CD8-positive, alpha-beta memory T cell (primary cell): Measurements from ENCODE around the gene BCAT1. TPM values are rescaled to one million over a fixed set of nuclear protein-coding genes. Genes with fewer than 3 reads are reported as not detected.

ENCODE experiments used
- CTCF ChIA-PET: fragments of 350-600 bp; sonication (Branson Sonifier 250); formaldehyde crosslinking; loops from one replicate; lab custom pipeline; 2021; ENCODE audit warnings: antibody characterized with exemption; lab: Charles Lee
- POLR2A ChIA-PET: fragments of 350-600 bp; sonication (Branson Sonifier 250); formaldehyde crosslinking; loops from one replicate; lab custom pipeline; 2021; ENCODE audit warnings: antibody characterized with exemption; lab: Charles Lee
- DNase-seq, 5 donors: peaks; one replicate each; pipeline versions ENCODE4 v3.0.0 to v3.0.0-alpha.2; 2020 to 2022; ENCODE audit warnings: mixed read lengths in 1 of 5
- H3K27ac ChIP-seq: one replicate; pipeline ENCODE4 v1.7.0; 2013; ENCODE audit warnings: low read depth, mild to moderate bottlenecking, low read length, moderate library complexity
- H3K27me3 ChIP-seq: 2 replicates; pipeline ENCODE4 v1.7.0; 2013; ENCODE audit warnings: low read length, mild to moderate bottlenecking; ENCODE audit not compliant: insufficient read depth, poor library complexity, severe bottlenecking
- H3K36me3 ChIP-seq: 2 replicates; pipeline ENCODE4 v1.7.0; 2013; ENCODE audit warnings: mild to moderate bottlenecking, low read length, moderate library complexity; ENCODE audit not compliant: insufficient read depth
- H3K4me1 ChIP-seq: 2 replicates; pipeline ENCODE4 v1.7.0; 2013; ENCODE audit warnings: mild to moderate bottlenecking, low read length, moderate library complexity; ENCODE audit not compliant: insufficient read depth
- H3K4me3 ChIP-seq: 2 replicates; pipeline ENCODE4 v1.7.0; 2013; ENCODE audit warnings: mild to moderate bottlenecking, low read length
- H3K9me3 ChIP-seq: 2 replicates; pipeline ENCODE4 v1.7.0; 2013; ENCODE audit warnings: mild to moderate bottlenecking, low read length
- H3K27ac Mint-ChIP-seq, 8 donors: one replicate each; pipeline ENCODE4 v1.8.0; 2020 to 2021; ENCODE audit warnings: mixed read lengths in 8 of 8, mild to moderate bottlenecking in 6 of 8, inconsistent platforms in 3 of 8, moderate library complexity in 3 of 8
- H3K27me3 Mint-ChIP-seq, 2 donors: one replicate each; pipeline ENCODE4 v1.8.0; 2020 to 2021; ENCODE audit warnings: mixed read lengths in 2 of 2, mild to moderate bottlenecking in 1 of 2, moderate library complexity in 1 of 2
- H3K36me3 Mint-ChIP-seq, 3 donors: one replicate each; pipeline ENCODE4 v1.8.0; 2020 to 2021; ENCODE audit warnings: mixed read lengths in 3 of 3, inconsistent platforms in 1 of 3, mild to moderate bottlenecking in 1 of 3
- H3K4me1 Mint-ChIP-seq, 3 donors: one replicate each; pipeline ENCODE4 v1.8.0; 2020 to 2021; ENCODE audit warnings: mixed read lengths in 3 of 3, inconsistent platforms in 1 of 3, mild to moderate bottlenecking in 1 of 3
- H3K4me3 Mint-ChIP-seq, 7 donors: one replicate each; pipeline ENCODE4 v1.8.0; 2020 to 2021; ENCODE audit warnings: mixed read lengths in 7 of 7, mild to moderate bottlenecking in 6 of 7, moderate library complexity in 4 of 7, inconsistent platforms in 2 of 7
- H3K9me3 Mint-ChIP-seq, 5 donors: one replicate each; pipeline ENCODE4 v1.8.0; 2020 to 2022; ENCODE audit warnings: mixed read lengths in 5 of 5, mild to moderate bottlenecking in 3 of 5, moderate library complexity in 2 of 5, inconsistent platforms in 1 of 5
- polyA plus RNA-seq: library from polyadenylated mRNA; unstranded; fragments of 300-500 nt; fragmentation: Illumina TruSeq; gene quantifications from one replicate; pipeline ENCODE4 v1.2.3, GENCODE V29; 2021
- total RNA-seq, 2 experiments: library from RNA; stranded (reverse); gene quantifications; one replicate each; pipeline ENCODE4 v1.2.3, GENCODE V29; 2021

BCAT1 gene
- total and polyA plus RNA-seq, 3 experiments from 2014 or later, result 0.58 to 26.5 (median 24.2) TPM

DNA sequence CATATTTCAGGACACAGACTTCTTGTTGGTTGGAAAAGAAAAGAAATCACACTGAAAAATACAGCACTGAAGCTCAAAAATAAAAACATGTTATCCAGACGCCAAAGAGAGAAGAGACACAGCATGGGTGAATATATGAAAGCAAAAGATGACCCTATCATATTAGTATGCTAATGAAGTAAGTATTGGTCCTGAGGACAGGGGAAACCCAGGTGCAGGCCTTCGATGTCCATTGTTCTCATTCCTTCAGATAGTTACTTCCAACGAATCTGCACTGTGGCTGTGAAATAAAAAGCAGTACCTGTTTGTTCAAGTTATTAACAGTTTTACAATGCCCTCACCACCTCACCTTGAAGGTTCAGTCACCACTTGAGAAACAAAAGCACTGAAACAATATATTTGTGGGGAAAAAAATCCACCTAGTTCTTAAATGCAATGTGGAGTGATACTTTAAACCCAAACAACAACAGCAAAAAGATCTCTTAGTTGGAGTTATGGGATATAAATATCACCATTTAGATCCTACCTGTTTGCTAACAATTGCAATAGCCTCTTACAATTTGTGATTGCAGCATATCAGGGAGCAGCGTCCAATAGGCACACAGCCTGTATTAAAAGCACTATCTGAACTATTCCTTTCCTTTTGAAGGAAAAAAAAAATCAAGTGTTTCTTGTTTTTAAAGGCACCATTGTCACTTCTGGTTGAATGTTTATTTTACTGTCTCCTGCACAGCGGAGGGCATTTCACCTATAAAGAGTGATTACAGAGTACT, 188.1 kb downstream of the BCAT1 start:
- Histone ChIP-seq H3K36me3 (no peaks in the 10 kb centered on the region), H3K27me3 (no peaks in the 10 kb centered on the region), H3K4me3 (no peak overlapping the region), H3K4me1 (no peaks in the 10 kb centered on the region), H3K9me3 (no peaks in the 10 kb centered on the region), H3K27ac (no peak overlapping the region)
- no peak overlapping the region for H3K27ac Mint-ChIP-seq
- H3K9me3 Mint-ChIP-seq, result no peaks in the 10 kb centered on the region
- peaks cover 1 to 13% of the 10 kb centered on the region in 2 donors for H3K27me3 Mint-ChIP-seq
- POLR2A ChIA-PET, result no interaction called here
- H3K4me1 Mint-ChIP-seq, result no peaks in the 10 kb centered on the region
- no peak overlapping the region for H3K4me3 Mint-ChIP-seq
- H3K36me3 Mint-ChIP-seq, result no peaks in the 10 kb centered on the region
- CTCF ChIA-PET, result no interaction called here
- no peak for DNase-seq

DNA sequence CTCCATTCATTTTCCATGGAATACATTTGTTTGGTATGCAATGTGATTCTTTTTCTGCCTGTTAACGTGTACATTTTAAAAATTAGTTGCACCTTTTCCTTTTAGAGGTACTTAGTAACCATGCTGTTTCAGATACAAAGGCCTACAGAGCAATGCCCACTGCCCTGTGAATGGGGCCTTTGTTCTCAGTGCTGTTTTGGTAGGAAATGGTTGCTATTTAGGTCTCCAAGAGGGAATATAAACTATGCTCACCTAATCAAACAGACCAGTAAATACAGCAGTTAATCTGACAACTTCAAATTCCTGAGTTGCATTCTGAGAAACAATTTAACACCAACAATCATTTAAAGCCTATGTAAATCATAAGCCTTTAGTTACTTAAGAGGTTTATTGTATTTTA, 188.7 kb downstream of the BCAT1 start:
- DNase-seq, result no peak
- Histone ChIP-seq H3K27me3 (no peaks in the 10 kb centered on the region), H3K27ac (no peak overlapping the region), H3K9me3 (no peaks in the 10 kb centered on the region), H3K36me3 (no peaks in the 10 kb centered on the region), H3K4me3 (no peak overlapping the region), H3K4me1 (no peaks in the 10 kb centered on the region)
- Mint-ChIP-seq H3K4me3 (no peak overlapping the region), H3K27ac (no peak overlapping the region), H3K9me3 (no peaks in the 10 kb centered on the region), H3K27me3 (peaks cover 1 to 8% of the 10 kb centered on the region in 2 donors), H3K4me1 (no peaks in the 10 kb centered on the region), H3K36me3 (no peaks in the 10 kb centered on the region)
- CTCF ChIA-PET, result no interaction called here
- POLR2A ChIA-PET, result no interaction called here

Other genes with a start within 250 kb of the BCAT1 start
- not detected for gene DNAI7, start 246.1 kb upstream of the BCAT1 start, total RNA-seq
- not detected for gene DNAI7, start 246.1 kb upstream of the BCAT1 start, polyA plus RNA-seq
- 10 to 100 TPM; 12.4 to 14.4 TPM for gene ETFRF1, start 246.1 kb upstream of the BCAT1 start, total RNA-seq
- 30.1 TPM for gene ETFRF1, start 246.1 kb upstream of the BCAT1 start, polyA plus RNA-seq